GM06990 (cell line): ENCODE measurements around the gene SLC16A2.
A peak's percentile ranks its signal among the peaks of the same experiment; 100 is the strongest.

Source experiments
- DNase-seq: peaks from one replicate; pipeline ENCODE4 v3.0.0-alpha.2; 2011; ENCODE audit not compliant: insufficient read length; ENCODE audit errors: extremely low read depth
- H3K27me3 ChIP-seq: replicated peaks from 2 replicates; pipeline ENCODE4 v1.6.0; 2011; ENCODE audit warnings: low read length; ENCODE audit not compliant: control insufficient read depth, insufficient read depth
- H3K36me3 ChIP-seq: 2 replicates; pipeline ENCODE4 v1.5.1; 2011; ENCODE audit warnings: low read length; ENCODE audit not compliant: control insufficient read depth, insufficient read depth
- H3K4me3 ChIP-seq: replicated peaks from 2 replicates; pipeline ENCODE4 v1.5.1; 2011; ENCODE audit warnings: low read depth, mild to moderate bottlenecking, control low read depth, low read length
- TF ChIP-seq, protein P1 (sequence below): IDR thresholded peaks from 2 replicates; pipeline ENCODE4 v1.5.1; 2011; ENCODE audit warnings: low read length, control low read depth, mild to moderate bottlenecking, inconsistent platforms; ENCODE audit not compliant: insufficient read depth, poor library complexity, severe bottlenecking

Gene SLC16A2

GRCh38 chrX:74536832-74537371, 115.6 kb downstream of the SLC16A2 start:
- TF ChIP-seq, protein P1, sequence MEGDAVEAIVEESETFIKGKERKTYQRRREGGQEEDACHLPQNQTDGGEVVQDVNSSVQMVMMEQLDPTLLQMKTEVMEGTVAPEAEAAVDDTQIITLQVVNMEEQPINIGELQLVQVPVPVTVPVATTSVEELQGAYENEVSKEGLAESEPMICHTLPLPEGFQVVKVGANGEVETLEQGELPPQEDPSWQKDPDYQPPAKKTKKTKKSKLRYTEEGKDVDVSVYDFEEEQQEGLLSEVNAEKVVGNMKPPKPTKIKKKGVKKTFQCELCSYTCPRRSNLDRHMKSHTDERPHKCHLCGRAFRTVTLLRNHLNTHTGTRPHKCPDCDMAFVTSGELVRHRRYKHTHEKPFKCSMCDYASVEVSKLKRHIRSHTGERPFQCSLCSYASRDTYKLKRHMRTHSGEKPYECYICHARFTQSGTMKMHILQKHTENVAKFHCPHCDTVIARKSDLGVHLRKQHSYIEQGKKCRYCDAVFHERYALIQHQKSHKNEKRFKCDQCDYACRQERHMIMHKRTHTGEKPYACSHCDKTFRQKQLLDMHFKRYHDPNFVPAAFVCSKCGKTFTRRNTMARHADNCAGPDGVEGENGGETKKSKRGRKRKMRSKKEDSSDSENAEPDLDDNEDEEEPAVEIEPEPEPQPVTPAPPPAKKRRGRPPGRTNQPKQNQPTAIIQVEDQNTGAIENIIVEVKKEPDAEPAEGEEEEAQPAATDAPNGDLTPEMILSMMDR, result no peak
- peak overlapping the region; percentile 55 for H3K4me3 ChIP-seq
- no peaks in the 10 kb centered on the region; the same call in 1 of the 2 replicates for H3K27me3 ChIP-seq
- DNase-seq, result no peak
- no peaks in the 10 kb centered on the region for H3K36me3 ChIP-seq

GRCh38 chrX:74540635-74541249, 119.4 kb downstream of the SLC16A2 start:
- TF ChIP-seq, protein P1, result no peak
- Histone ChIP-seq H3K4me3 (no peak overlapping the region), H3K36me3 (no peaks in the 10 kb centered on the region), H3K27me3 (no peaks in the 10 kb centered on the region; the same call in 1 of the 2 replicates)
- DNase-seq, result no peak

- Histone ChIP-seq H3K4me3 (no peak overlapping the region), H3K27me3 (no peaks in the 10 kb centered on the region), H3K36me3 (no peaks in the 10 kb centered on the region)
- TF ChIP-seq, protein P1, result no peak
- no peak for DNase-seq
Observed at GRCh38 chrX:74545880-74546523, 124.7 kb downstream of the SLC16A2 start.

DNA sequence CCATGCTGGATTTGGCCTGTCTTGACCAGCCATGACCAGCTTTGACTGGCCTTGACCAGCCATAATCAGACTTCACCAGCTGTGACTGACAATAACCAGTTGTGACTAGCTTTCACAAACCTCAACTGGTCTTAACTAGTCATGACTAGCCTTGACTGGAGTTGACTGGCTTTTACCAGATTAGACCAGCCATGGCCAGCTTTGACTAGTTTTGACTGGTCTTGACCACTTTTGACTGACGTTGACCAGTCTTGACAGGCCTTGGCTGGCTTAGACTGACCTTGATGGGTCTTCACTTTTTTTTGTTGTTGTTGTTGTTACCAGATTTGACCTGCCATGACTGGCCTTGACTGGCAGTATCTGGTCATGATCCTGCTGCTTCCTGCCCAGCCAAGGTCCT, 125.7 kb downstream of the SLC16A2 start:
- Histone ChIP-seq H3K4me3 (no peak overlapping the region), H3K36me3 (no peaks in the 10 kb centered on the region), H3K27me3 (no peaks in the 10 kb centered on the region)
- TF ChIP-seq, protein P1, result no peak
- DNase-seq, result no peak

- no peak overlapping the region for H3K4me3 ChIP-seq
Observed at GRCh38 chrX:74550295-74550802, 129.1 kb downstream of the SLC16A2 start.

More at GRCh38 chrX:74550295-74550802, 129.1 kb downstream of the SLC16A2 start:
- TF ChIP-seq, protein P1, result peak; percentile 99
- no peaks in the 10 kb centered on the region for H3K27me3 ChIP-seq
- no peaks in the 10 kb centered on the region for H3K36me3 ChIP-seq
- peak; percentile 74 for DNase-seq
